Prostate gland (tissue), 2 donors: ENCODE results near the gene RCL1. TPM values are rescaled to one million over a fixed set of nuclear protein-coding genes. Genes with fewer than 3 reads are reported as not detected.

ENCODE experiments used
- DNase-seq: peaks from one replicate; pipeline ENCODE4 v3.0.0-alpha.2; 2019; ENCODE audit warnings: low spot score
- H3K27ac ChIP-seq, 2 donors: fragments of 200-600 bp; sonication (generic); 2 replicates each; pipeline ENCODE4 v1.5.1; 2017 to 2019
- H3K27me3 ChIP-seq: fragments of 200-600 bp; sonication (generic); replicated peaks from 2 replicates; pipeline ENCODE4 v1.5.1; 2019; ENCODE audit not compliant: insufficient read depth
- H3K36me3 ChIP-seq, 2 donors: fragments of 200-600 bp; sonication (generic); 1 replicate in 1 of 2; 2 replicates in 1 of 2; pipeline versions ENCODE4 v1.5.1 to v1.8.1; 2017 to 2019
- H3K4me1 ChIP-seq: fragments of 200-600 bp; sonication (generic); replicated peaks from 2 replicates; pipeline ENCODE4 v1.5.1; 2019
- H3K4me3 ChIP-seq, 2 donors: fragments of 200-600 bp; sonication (generic); 2 replicates each; pipeline ENCODE4 v1.5.1; 2017 to 2019
- H3K9me3 ChIP-seq: fragments of 200-600 bp; sonication (generic); 2 replicates; pipeline ENCODE4 v1.5.1; 2017
- CTCF ChIP-seq, 4 experiments: fragments of 200-600 bp in 2 of 4; fragments of 450-650 bp in 2 of 4; sonication (generic) in 2 of 4; IDR thresholded peaks; 1 replicate in 3 of 4; 2 replicates in 1 of 4; pipeline ENCODE4 v1.5.1; 2016 to 2019; ENCODE audit warnings: antibody characterized with exemption in 4 of 4, mild to moderate bottlenecking in 2 of 4, moderate library complexity in 2 of 4
- POLR2A ChIP-seq: fragments of 450-650 bp; IDR thresholded peaks from one replicate; pipeline ENCODE4 v1.6.1; 2016; ENCODE audit warnings: antibody characterized with exemption, mild to moderate bottlenecking
- POLR2AphosphoS5 ChIP-seq: sonication (generic); formaldehyde crosslinking; IDR thresholded peaks from one replicate; pipeline ENCODE4 v1.6.1; 2017; ENCODE audit warnings: antibody characterized with exemption
- WGBS: methylation state at CpG from one replicate; pipeline ENCODE4 v1.1.5; 2018; 5-methylcytosine and 5-hydroxymethylcytosine counted together
- intact Hi-C: fragments of 100-400 bp; cut with DNase I; formaldehyde crosslinking; loops from one replicate; pipeline ENCODE4 v1.14.2; 2022
- total RNA-seq, 2 donors: library from RNA; depleted of rRNA; stranded (reverse); fragments of >200 nt; gene quantifications; one replicate each; pipeline ENCODE4 v1.1.0, GENCODE V29; 2016

The RCL1 gene
- total RNA-seq, 2 donors from 2014 or later: 18.9 to 29.3 TPM

GRCh38 chr9:4815381-4815956, 22.7 kb downstream of the RCL1 start:
- Histone ChIP-seq H3K4me3 (no peak overlapping the region), H3K27me3 (no peaks in the 10 kb centered on the region), H3K27ac (no peak overlapping the region), H3K36me3 (no peaks in the 10 kb centered on the region), H3K4me1 (no peaks in the 10 kb centered on the region), H3K9me3 (no peaks in the 10 kb centered on the region)
- 93% methylated on average over 7 of the region's 7 CpGs for WGBS
- intact Hi-C loops: no loop called here
- TF ChIP-seq POLR2AphosphoS5 (no peak), CTCF (IDR thresholded peaks at IDR 0.05) (no peak), POLR2A (no peak)
- no peak for DNase-seq

DNA sequence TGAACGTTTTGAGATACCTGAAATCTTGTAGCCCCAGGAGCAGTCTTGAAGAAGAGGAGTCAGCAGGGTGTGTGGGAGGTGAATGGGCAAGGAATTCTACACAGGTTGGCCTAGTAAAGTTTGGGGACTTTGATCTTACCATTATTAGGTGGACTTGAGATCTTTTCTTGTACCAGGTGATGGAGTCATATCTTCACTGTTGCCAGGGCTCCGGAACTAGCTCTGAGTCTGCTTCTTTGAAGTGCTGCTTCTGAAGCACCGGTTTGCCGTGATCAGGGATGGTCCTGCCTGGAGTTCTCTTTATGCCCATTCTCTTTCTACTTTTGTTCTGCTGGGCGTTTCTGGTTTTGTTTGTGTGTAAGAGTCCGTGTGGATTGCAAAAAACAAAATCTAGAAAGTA, 27.4 kb downstream of the RCL1 start:
- H3K4me3 ChIP-seq: no peak overlapping the region
- WGBS: 67% methylated on average over 6 of the region's 6 CpGs

GRCh38 chr9:4821133-4821532, 28.4 kb downstream of the RCL1 start:
- Histone ChIP-seq H3K27ac (no peak overlapping the region), H3K36me3 (no peaks in the 10 kb centered on the region), H3K4me3 (no peak overlapping the region), H3K4me1 (no peaks in the 10 kb centered on the region), H3K27me3 (no peaks in the 10 kb centered on the region), H3K9me3 (no peaks in the 10 kb centered on the region)
- 70% methylated on average over 2 of the region's 2 CpGs for WGBS
- TF ChIP-seq CTCF (IDR thresholded peaks at IDR 0.05) (no peak), POLR2A (no peak), POLR2AphosphoS5 (no peak)
- intact Hi-C loops: no loop called here
- DNase-seq: no peak

More for the DNA sequence above, 27.4 kb downstream of the RCL1 start:
- Histone ChIP-seq H3K27me3 (no peaks in the 10 kb centered on the region), H3K36me3 (no peaks in the 10 kb centered on the region), H3K9me3 (no peaks in the 10 kb centered on the region), H3K4me1 (no peaks in the 10 kb centered on the region), H3K27ac (no peak overlapping the region)
- no peak for TF ChIP-seq CTCF (IDR thresholded peaks at IDR 0.05)
- no peak for TF ChIP-seq POLR2AphosphoS5
- no peak for TF ChIP-seq POLR2A
- DNase-seq: no peak
- intact Hi-C loops: no loop called here

GRCh38 chr9:4822057-4822456, 29.3 kb downstream of the RCL1 start:
- Histone ChIP-seq H3K4me1 (no peaks in the 10 kb centered on the region), H3K27ac (no peak overlapping the region), H3K36me3 (no peaks in the 10 kb centered on the region), H3K4me3 (no peak overlapping the region), H3K27me3 (no peaks in the 10 kb centered on the region), H3K9me3 (no peaks in the 10 kb centered on the region)
- TF ChIP-seq POLR2A: no peak
- no peak for TF ChIP-seq CTCF (IDR thresholded peaks at IDR 0.05)
- no peak for TF ChIP-seq POLR2AphosphoS5
- DNase-seq: no peak
- intact Hi-C loops: no loop called here

GRCh38 chr9:4826417-4827166, 33.8 kb downstream of the RCL1 start:
- Histone ChIP-seq H3K4me1 (no peaks in the 10 kb centered on the region), H3K27ac (no peak overlapping the region), H3K27me3 (no peaks in the 10 kb centered on the region), H3K4me3 (no peak overlapping the region), H3K9me3 (no peaks in the 10 kb centered on the region), H3K36me3 (no peaks in the 10 kb centered on the region)
- WGBS: 91% methylated on average over 7 of the region's 7 CpGs
- TF ChIP-seq POLR2AphosphoS5: no peak
- no peak for TF ChIP-seq POLR2A
- TF ChIP-seq CTCF (IDR thresholded peaks at IDR 0.05): no peak
- no peak for DNase-seq
- intact Hi-C loops: no loop called here
